PC-9 (cell line): ENCODE data around the gene DACT2. TPM values are rescaled to one million over a fixed set of nuclear protein-coding genes. Genes with fewer than 3 reads are reported as not detected.
"Not testable (repeated sequence)": the region's sequence is repeated elsewhere in the genome, so short reads cannot be mapped to it uniquely, and the experiment has no call there.

Experiments used
- BruUV-seq: library from RNA; stranded (reverse); fragments of 400-500 nt; replicated peaks from 2 replicates; lab custom pipeline; 2021; lab: Mats Ljungman, UMichigan
- CTCF ChIA-PET: fragments of 300-600 bp; sonication (Branson Sonifier 250); formaldehyde crosslinking; loops from one replicate; lab custom pipeline; 2022; ENCODE audit warnings: antibody characterized with exemption; lab: Charles Lee
- POLR2A ChIA-PET: fragments of 300-600 bp; sonication (Branson Sonifier 250); formaldehyde crosslinking; loops from one replicate; lab custom pipeline; 2022; ENCODE audit warnings: antibody characterized with exemption; ENCODE audit not compliant: unreplicated experiment; lab: Charles Lee
- DNase-seq, 2 experiments: peaks; one replicate each; pipeline versions ENCODE4 v3.0.0 to v3.0.0-alpha.2; 2015 to 2022; ENCODE audit warnings: mixed read lengths in 1 of 2
- H2AFZ ChIP-seq: fragments of 200-600 bp; sonication (generic); 2 replicates; pipeline ENCODE4 v1.8.1; 2017; ENCODE audit warnings: antibody characterized with exemption
- H3F3A ChIP-seq: fragments of 200-600 bp; sonication (generic); 2 replicates; pipeline ENCODE4 v1.8.1; 2017; ENCODE audit warnings: antibody characterized with exemption, mild to moderate bottlenecking, low read depth; ENCODE audit not compliant: insufficient read depth
- H3K27ac ChIP-seq: fragments of 200-600 bp; sonication (generic); 2 replicates; pipeline ENCODE4 v1.6.1; 2016; ENCODE audit warnings: mixed run types
- H3K27me3 ChIP-seq: fragments of 200-600 bp; sonication (generic); 2 replicates; pipeline ENCODE4 v1.6.1; 2016; ENCODE audit warnings: low read depth, mixed run types; ENCODE audit not compliant: insufficient read depth
- H3K36me3 ChIP-seq: fragments of 200-600 bp; sonication (generic); 2 replicates; pipeline ENCODE4 v1.6.1; 2016; ENCODE audit warnings: low read depth, mixed run types
- H3K4me1 ChIP-seq: fragments of 200-600 bp; sonication (generic); replicated peaks from 2 replicates; pipeline ENCODE4 v1.6.1; 2016; ENCODE audit warnings: mixed run types; ENCODE audit not compliant: insufficient read depth
- H3K4me2 ChIP-seq: fragments of 200-600 bp; sonication (generic); 2 replicates; pipeline ENCODE4 v1.6.1; 2017; ENCODE audit warnings: mixed run types
- H3K4me3 ChIP-seq: fragments of 200-600 bp; sonication (generic); 2 replicates; pipeline ENCODE4 v1.6.1; 2016; ENCODE audit warnings: mixed run types
- H3K79me2 ChIP-seq: fragments of 200-600 bp; sonication (generic); 2 replicates; pipeline ENCODE4 v1.6.1; 2017; ENCODE audit warnings: low read depth, mixed run types
- H3K9me2 ChIP-seq: fragments of 200-600 bp; sonication (generic); 2 replicates; pipeline ENCODE4 v1.8.1; 2017; ENCODE audit warnings: mild to moderate bottlenecking; ENCODE audit not compliant: insufficient read depth
- H3K9me3 ChIP-seq: fragments of 200-600 bp; sonication (generic); 2 replicates; pipeline ENCODE4 v1.8.1; 2016; ENCODE audit warnings: low read depth; ENCODE audit not compliant: insufficient read depth
- H4K20me1 ChIP-seq: fragments of 200-600 bp; sonication (generic); 2 replicates; pipeline ENCODE4 v1.8.1; 2017; ENCODE audit not compliant: insufficient read depth
- CTCF ChIP-seq: fragments of 200-600 bp; sonication (generic); conservative IDR thresholded peaks from 2 replicates; pipeline ENCODE4 v1.6.1; 2017; ENCODE audit warnings: mixed run types, antibody characterized with exemption, mild to moderate bottlenecking, moderate library complexity
- EZH2 ChIP-seq: fragments of 200-600 bp; sonication (generic); IDR thresholded peaks from 2 replicates; pipeline ENCODE4 v1.8.0; 2017; ENCODE audit warnings: antibody characterized with exemption, low read depth
- intact Hi-C: fragments of 100-400 bp; cut with micrococcal nuclease; formaldehyde crosslinking; loops from one replicate; pipeline ENCODE4 v1.10.0; 2022; ENCODE audit not compliant: unreplicated experiment
- total RNA-seq: library from RNA; stranded (reverse); gene quantifications from 2 replicates; pipeline ENCODE4 v1.2.3, GENCODE V29; 2021

Gene DACT2
- total RNA-seq, 1 experiment from 2014 or later, result not detected

DNA sequence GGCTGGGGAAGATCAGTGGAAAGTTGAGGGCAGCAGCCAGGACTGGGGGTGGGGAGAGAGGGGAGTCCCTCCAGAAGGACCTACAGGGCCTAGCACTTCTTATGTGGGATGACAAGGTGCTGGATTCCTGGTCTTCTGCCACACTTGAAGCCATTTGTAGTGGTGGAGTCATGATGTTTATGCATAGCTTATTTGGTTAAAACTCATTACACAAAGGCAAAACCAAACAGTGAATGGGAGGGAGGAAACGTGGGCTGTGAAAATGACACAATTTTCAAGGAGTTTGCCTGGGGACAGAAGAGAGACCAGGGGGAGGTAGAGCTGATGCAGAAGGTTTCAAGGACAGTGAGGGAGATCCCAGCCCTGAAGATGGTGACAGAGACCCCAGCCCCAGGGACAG lies 50.8 kb downstream of the DACT2 start:
- Histone ChIP-seq H3K4me2 (no peak overlapping the region), H3K4me1 (no peaks in the 10 kb centered on the region), H3K27me3 (peaks cover 92% of the 10 kb centered on the region), H3K9me3 (no peaks in the 10 kb centered on the region), H3K79me2 (no peaks in the 10 kb centered on the region), H2AFZ (no peak overlapping the region), H3K4me3 (no peak overlapping the region), H3K9me2 (no peaks in the 10 kb centered on the region), H3K36me3 (no peaks in the 10 kb centered on the region), H3F3A (no peaks in the 10 kb centered on the region), H4K20me1 (no peaks in the 10 kb centered on the region), H3K27ac (no peak overlapping the region)
- intact Hi-C loops, result no loop called here
- TF ChIP-seq EZH2 (no peak), CTCF (no peak)
- CTCF ChIA-PET, result no interaction called here
- POLR2A ChIA-PET, result no interaction called here
- no TSS peak for BruUV-seq
- DNase-seq, result no peak

GRCh38 chr6:168267779-168268178 lies 51.8 kb downstream of the DACT2 start:
- H3F3A ChIP-seq, H2AFZ ChIP-seq, POLR2A ChIA-PET, H3K27ac ChIP-seq, H3K36me3 ChIP-seq, H3K4me2 ChIP-seq, H3K4me1 ChIP-seq, DNase-seq, H3K79me2 ChIP-seq, H4K20me1 ChIP-seq, H3K9me3 ChIP-seq, BruUV-seq, intact Hi-C loops, H3K4me3 ChIP-seq, H3K9me2 ChIP-seq, CTCF ChIA-PET: not testable (repeated sequence)
- peaks cover 92% of the 10 kb centered on the region for H3K27me3 ChIP-seq

DNA sequence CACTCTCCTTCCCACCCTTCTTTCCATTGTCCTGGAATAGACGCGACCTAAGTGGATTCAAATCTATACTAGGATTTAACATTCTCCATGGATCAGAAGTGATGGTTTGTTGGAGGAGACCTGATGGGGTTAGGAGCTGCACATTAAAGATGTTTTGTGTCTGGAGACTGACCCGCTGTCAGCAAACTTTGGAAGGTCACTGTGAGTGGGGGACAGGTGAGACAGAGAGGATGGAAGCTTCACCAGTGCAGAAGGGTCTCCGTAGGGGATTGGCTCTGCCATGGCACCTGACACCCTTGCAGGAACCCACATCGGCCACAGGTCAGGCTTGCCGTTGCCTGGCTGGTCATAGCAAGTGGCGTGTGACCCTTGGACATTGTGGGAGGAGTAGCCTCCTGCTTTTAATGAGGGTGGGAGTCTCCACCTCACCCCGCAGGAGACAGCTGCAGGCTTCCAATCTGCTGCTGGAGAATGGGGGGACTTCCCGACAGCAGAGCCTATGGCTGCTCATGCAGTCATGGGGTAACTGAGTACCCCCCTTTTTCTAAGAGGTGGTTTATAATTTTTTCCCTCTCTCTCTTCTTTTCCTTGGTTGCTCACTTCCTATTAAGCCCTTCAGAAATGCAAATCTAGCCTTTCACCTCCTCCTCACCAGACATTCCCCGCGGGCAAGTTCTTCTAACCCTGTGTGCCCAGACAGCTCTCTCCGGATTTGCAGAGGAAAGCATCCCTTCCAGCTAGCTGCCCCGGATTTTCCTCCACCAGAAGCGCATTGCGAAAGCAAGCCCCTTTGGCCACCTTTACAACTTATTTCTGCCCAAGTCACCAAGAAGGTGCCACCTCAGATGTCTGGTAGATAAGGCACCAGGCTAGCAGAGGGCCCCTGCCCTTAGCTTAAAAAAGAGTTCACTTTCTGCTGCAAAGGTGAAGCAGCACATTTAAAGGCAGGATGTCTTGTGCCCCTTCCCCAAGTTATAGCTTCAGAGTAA lies 53.5 kb downstream of the DACT2 start:
- intact Hi-C loops, result no loop called here
- Histone ChIP-seq H3K4me2 (no peak overlapping the region), H3F3A (no peaks in the 10 kb centered on the region), H3K27me3 (peaks cover 92% of the 10 kb centered on the region), H4K20me1 (no peaks in the 10 kb centered on the region), H3K4me3 (no peak overlapping the region), H3K79me2 (no peaks in the 10 kb centered on the region), H3K9me2 (no peaks in the 10 kb centered on the region), H3K27ac (no peak overlapping the region), H3K36me3 (no peaks in the 10 kb centered on the region), H3K9me3 (no peaks in the 10 kb centered on the region), H2AFZ (no peak overlapping the region), H3K4me1 (no peaks in the 10 kb centered on the region)
- ChIA-PET CTCF (no interaction called here), POLR2A (no interaction called here)
- BruUV-seq, result no TSS peak
- no peak for DNase-seq
- TF ChIP-seq CTCF (no peak), EZH2 (no peak)
